ENCODE measurements around the gene WDR86.

- TF ChIP-seq, protein P1, sequence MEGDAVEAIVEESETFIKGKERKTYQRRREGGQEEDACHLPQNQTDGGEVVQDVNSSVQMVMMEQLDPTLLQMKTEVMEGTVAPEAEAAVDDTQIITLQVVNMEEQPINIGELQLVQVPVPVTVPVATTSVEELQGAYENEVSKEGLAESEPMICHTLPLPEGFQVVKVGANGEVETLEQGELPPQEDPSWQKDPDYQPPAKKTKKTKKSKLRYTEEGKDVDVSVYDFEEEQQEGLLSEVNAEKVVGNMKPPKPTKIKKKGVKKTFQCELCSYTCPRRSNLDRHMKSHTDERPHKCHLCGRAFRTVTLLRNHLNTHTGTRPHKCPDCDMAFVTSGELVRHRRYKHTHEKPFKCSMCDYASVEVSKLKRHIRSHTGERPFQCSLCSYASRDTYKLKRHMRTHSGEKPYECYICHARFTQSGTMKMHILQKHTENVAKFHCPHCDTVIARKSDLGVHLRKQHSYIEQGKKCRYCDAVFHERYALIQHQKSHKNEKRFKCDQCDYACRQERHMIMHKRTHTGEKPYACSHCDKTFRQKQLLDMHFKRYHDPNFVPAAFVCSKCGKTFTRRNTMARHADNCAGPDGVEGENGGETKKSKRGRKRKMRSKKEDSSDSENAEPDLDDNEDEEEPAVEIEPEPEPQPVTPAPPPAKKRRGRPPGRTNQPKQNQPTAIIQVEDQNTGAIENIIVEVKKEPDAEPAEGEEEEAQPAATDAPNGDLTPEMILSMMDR (IDR thresholded peaks at IDR 0.05 in 2 of 3, conservative IDR thresholded peaks at IDR 0.05 in 1 of 3; ENCODE audit: borderline replicate concordance in 1 of 3, insufficient read depth in 1 of 3, low read depth in 2 of 3, low read length in 2 of 3): no peak
- TF ChIP-seq ZNF274 (IDR thresholded peaks at IDR 0.05; ENCODE audit: low read depth, low read length): no peak
- TF ChIP-seq POLR2AphosphoS5 (IDR thresholded peaks at IDR 0.05; ENCODE audit: low read depth, low read length): no peak
- no peak for TF ChIP-seq MAX (IDR thresholded peaks at IDR 0.05)
- no peak for TF ChIP-seq ZBTB33 (IDR thresholded peaks at IDR 0.05; ENCODE audit: extremely low read depth, insufficient replicate concordance, low read length)
- no peak for TF ChIP-seq SRF (IDR thresholded peaks at IDR 0.05; ENCODE audit: low read depth)
Observed at GRCh38 chr7:151416941-151417315, 7.1 kb upstream of the WDR86 start.

Data from HCT116 (cell line).